ENCODE data around the gene IGSF8.

GRCh38 chr1:160127381-160127780, 29.0 kb upstream of the IGSF8 start:
- TF ChIP-seq, protein P1, sequence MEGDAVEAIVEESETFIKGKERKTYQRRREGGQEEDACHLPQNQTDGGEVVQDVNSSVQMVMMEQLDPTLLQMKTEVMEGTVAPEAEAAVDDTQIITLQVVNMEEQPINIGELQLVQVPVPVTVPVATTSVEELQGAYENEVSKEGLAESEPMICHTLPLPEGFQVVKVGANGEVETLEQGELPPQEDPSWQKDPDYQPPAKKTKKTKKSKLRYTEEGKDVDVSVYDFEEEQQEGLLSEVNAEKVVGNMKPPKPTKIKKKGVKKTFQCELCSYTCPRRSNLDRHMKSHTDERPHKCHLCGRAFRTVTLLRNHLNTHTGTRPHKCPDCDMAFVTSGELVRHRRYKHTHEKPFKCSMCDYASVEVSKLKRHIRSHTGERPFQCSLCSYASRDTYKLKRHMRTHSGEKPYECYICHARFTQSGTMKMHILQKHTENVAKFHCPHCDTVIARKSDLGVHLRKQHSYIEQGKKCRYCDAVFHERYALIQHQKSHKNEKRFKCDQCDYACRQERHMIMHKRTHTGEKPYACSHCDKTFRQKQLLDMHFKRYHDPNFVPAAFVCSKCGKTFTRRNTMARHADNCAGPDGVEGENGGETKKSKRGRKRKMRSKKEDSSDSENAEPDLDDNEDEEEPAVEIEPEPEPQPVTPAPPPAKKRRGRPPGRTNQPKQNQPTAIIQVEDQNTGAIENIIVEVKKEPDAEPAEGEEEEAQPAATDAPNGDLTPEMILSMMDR (IDR thresholded peaks at IDR 0.05) = no peak
- no peak for TF ChIP-seq POLR2AphosphoS5 (IDR thresholded peaks at IDR 0.05; ENCODE audit: insufficient read depth in 1 of 2, low read depth in 1 of 2)

Measured in vagina (tissue), 2 donors.